IMR-90 (cell line): ENCODE results near the gene NTSR1. TPM values are rescaled to one million over a fixed set of nuclear protein-coding genes. Genes with fewer than 3 reads are reported as not detected.

Experiments
- ATAC-seq: fragments of 200-7000 bp; cut with Tn5 transposase; 2 replicates; pipeline ENCODE4 v1.9.1; 2020; ENCODE audit warnings: low read depth, mild to moderate bottlenecking, moderate library complexity
- BruUV-seq: library from RNA; stranded (reverse); fragments of 400-500 nt; replicated peaks from 2 replicates; lab custom pipeline; 2021; lab: Mats Ljungman, UMichigan
- CTCF ChIA-PET: fragments of 300-600 bp; formaldehyde crosslinking; extraction: SDS; loops from one replicate; lab custom pipeline; 2021; ENCODE audit warnings: antibody characterized with exemption; lab: Yijun Ruan, JAX
- POLR2A ChIA-PET: fragments of 300-600 bp; sonication (Branson Sonifier 250); formaldehyde crosslinking; loops from one replicate; lab custom pipeline; 2022; ENCODE audit warnings: antibody characterized with exemption; ENCODE audit not compliant: unreplicated experiment; lab: Charles Lee
- DNase-seq: peaks from one replicate; pipeline ENCODE4 v3.0.0; 2013
- H2AFZ ChIP-seq: replicated peaks from 2 replicates; pipeline ENCODE3; 2013; ENCODE audit warnings: low read length, mild to moderate bottlenecking; ENCODE audit not compliant: poor library complexity
- H2AK5ac ChIP-seq: 2 replicates; pipeline ENCODE4 v1.6.1; 2013; ENCODE audit warnings: low read depth, low read length, inconsistent platforms
- H2AK9ac ChIP-seq: replicated peaks from 2 replicates; pipeline ENCODE3; 2013; ENCODE audit warnings: mild to moderate bottlenecking, low read depth, low read length, moderate library complexity; ENCODE audit not compliant: poor library complexity
- H2BK120ac ChIP-seq: 2 replicates; pipeline ENCODE4 v1.6.1; 2013; ENCODE audit warnings: low read depth, low read length, inconsistent platforms
- H2BK15ac ChIP-seq: 3 replicates; pipeline ENCODE4 v1.6.1; 2013; ENCODE audit warnings: low read depth, low read length, inconsistent platforms
- H2BK20ac ChIP-seq: 2 replicates; pipeline ENCODE4 v1.6.1; 2013; ENCODE audit warnings: low read depth, mild to moderate bottlenecking, inconsistent platforms, low read length, moderate library complexity
- H2BK5ac ChIP-seq: 2 replicates; pipeline ENCODE4 v1.6.1; 2013; ENCODE audit warnings: mild to moderate bottlenecking, low read depth, low read length, inconsistent platforms; ENCODE audit not compliant: poor library complexity, severe bottlenecking
- H3K14ac ChIP-seq: replicated peaks from 2 replicates; pipeline ENCODE4 v1.6.1; 2013; ENCODE audit warnings: low read depth, low read length, inconsistent platforms
- H3K18ac ChIP-seq: 2 replicates; pipeline ENCODE4 v1.6.1; 2013; ENCODE audit warnings: low read depth, low read length, control low read depth
- H3K23ac ChIP-seq: 2 replicates; pipeline ENCODE4 v1.6.1; 2013; ENCODE audit warnings: low read depth, low read length, inconsistent platforms
- H3K27ac ChIP-seq: 2 replicates; pipeline ENCODE4 v1.5.1; 2013; ENCODE audit warnings: mild to moderate bottlenecking, control low read depth, low read length; ENCODE audit not compliant: insufficient read depth
- H3K27me3 ChIP-seq: 2 replicates; pipeline ENCODE4 v1.6.1; 2013; ENCODE audit warnings: low read length; ENCODE audit not compliant: control insufficient read depth, insufficient read depth
- H3K36me3 ChIP-seq: 2 replicates; pipeline ENCODE4 v1.6.1; 2013; ENCODE audit warnings: low read length, mixed read lengths; ENCODE audit not compliant: control insufficient read depth, insufficient read depth
- H3K4ac ChIP-seq: 2 replicates; pipeline ENCODE4 v1.6.1; 2013; ENCODE audit warnings: low read depth, low read length, inconsistent platforms
- H3K4me1 ChIP-seq: 2 replicates; pipeline ENCODE4 v1.6.1; 2013; ENCODE audit warnings: low read length, mixed read lengths; ENCODE audit not compliant: control insufficient read depth, insufficient read depth
- H3K4me2 ChIP-seq: 2 replicates; pipeline ENCODE4 v1.6.1; 2013; ENCODE audit warnings: low read depth, mild to moderate bottlenecking, control low read depth, low read length, moderate library complexity
- H3K4me3 ChIP-seq: 2 replicates; pipeline ENCODE4 v1.5.1; 2013; ENCODE audit warnings: low read depth, mild to moderate bottlenecking, control low read depth, low read length, moderate library complexity; ENCODE audit not compliant: insufficient read depth
- H3K56ac ChIP-seq: 2 replicates; pipeline ENCODE4 v1.6.1; 2013; ENCODE audit warnings: low read length, inconsistent platforms; ENCODE audit not compliant: insufficient read depth; ENCODE audit errors: extremely low read depth
- H3K79me1 ChIP-seq, 2 experiments: 2 replicates each; pipeline ENCODE4 v1.6.1; 2013; ENCODE audit warnings: low read length in 2 of 2, inconsistent platforms in 1 of 2, low read depth in 1 of 2
- H3K9ac ChIP-seq: 2 replicates; pipeline ENCODE4 v1.6.1; 2013; ENCODE audit warnings: low read depth, low read length, control low read depth
- H3K9me1 ChIP-seq: 2 replicates; pipeline ENCODE4 v1.6.1; 2013; ENCODE audit warnings: low read length, inconsistent platforms; ENCODE audit not compliant: insufficient read depth
- H3K9me3 ChIP-seq: 2 replicates; pipeline ENCODE4 v1.6.1; 2013; ENCODE audit warnings: low read length; ENCODE audit not compliant: control insufficient read depth, insufficient read depth
- H4K20me1 ChIP-seq: 2 replicates; pipeline ENCODE4 v1.6.1; 2013; ENCODE audit warnings: low read length, inconsistent platforms; ENCODE audit not compliant: insufficient read depth
- H4K5ac ChIP-seq: 2 replicates; pipeline ENCODE4 v1.6.1; 2013; ENCODE audit warnings: mild to moderate bottlenecking, low read depth, low read length, control low read depth
- H4K8ac ChIP-seq, 2 experiments: 2 replicates each; pipeline ENCODE4 v1.6.1; 2013; ENCODE audit warnings: low read depth in 2 of 2, low read length in 2 of 2, control low read depth in 1 of 2, inconsistent platforms in 1 of 2
- H4K91ac ChIP-seq: 2 replicates; pipeline ENCODE4 v1.6.1; 2013; ENCODE audit warnings: low read depth, low read length, inconsistent platforms; ENCODE audit not compliant: insufficient read depth
- BHLHE40 ChIP-seq: fragments of 150-350 bp; IDR thresholded peaks from 2 replicates; pipeline ENCODE4 v1.6.1; 2016; ENCODE audit warnings: mild to moderate bottlenecking, low read depth, low read length
- CEBPB ChIP-seq: IDR thresholded peaks from 2 replicates; pipeline ENCODE4 v1.6.1; 2012; ENCODE audit warnings: low read depth, low read length, improper control_type of control experiment
- FOS ChIP-seq: fragments of 150-350 bp; IDR thresholded peaks from 2 replicates; pipeline ENCODE4 v1.6.1; 2016; ENCODE audit warnings: low read depth, low read length
- MAFK ChIP-seq: IDR thresholded peaks from 2 replicates; pipeline ENCODE4 v1.6.1; 2012; ENCODE audit warnings: low read depth, low read length, improper control_type of control experiment
- MAZ ChIP-seq: IDR thresholded peaks from 2 replicates; pipeline ENCODE4 v1.6.1; 2012; ENCODE audit warnings: low read depth, mild to moderate bottlenecking, low read length, improper control_type of control experiment, moderate library complexity, borderline replicate concordance
- MXI1 ChIP-seq: IDR thresholded peaks from 2 replicates; pipeline ENCODE4 v1.6.1; 2012; ENCODE audit warnings: low read depth, mild to moderate bottlenecking, low read length, moderate library complexity, borderline replicate concordance
- NFE2L2 ChIP-seq: fragments of 150-350 bp; IDR thresholded peaks from 2 replicates; pipeline ENCODE4 v1.6.1; 2016; ENCODE audit warnings: low read depth, mild to moderate bottlenecking, low read length
- RAD21 ChIP-seq: IDR thresholded peaks from 2 replicates; pipeline ENCODE4 v1.6.1; 2012; ENCODE audit warnings: low read length, improper control_type of control experiment
- RCOR1 ChIP-seq: IDR thresholded peaks from 2 replicates; pipeline ENCODE4 v1.6.1; 2012; ENCODE audit warnings: mild to moderate bottlenecking, low read length, improper control_type of control experiment; ENCODE audit not compliant: insufficient replicate concordance
- RFX5 ChIP-seq: IDR thresholded peaks from 2 replicates; pipeline ENCODE4 v1.8.0; 2012; ENCODE audit warnings: low read depth, mild to moderate bottlenecking, low read length, moderate library complexity
- SMC3 ChIP-seq: fragments of 150-350 bp; IDR thresholded peaks from 2 replicates; pipeline ENCODE4 v1.6.1; 2016; ENCODE audit warnings: low read depth, mild to moderate bottlenecking, antibody characterized with exemption, low read length, moderate library complexity
- WGBS, 2 experiments: methylation state at CpG; one replicate each; pipeline versions ENCODE4 v1.1.5 to v1.1.7; 2013; ENCODE audit warnings: missing lambda C conversion rate in 2 of 2; ENCODE audit not compliant: insufficient read length in 1 of 2; ENCODE audit errors: extremely low coverage in 2 of 2; 5-methylcytosine and 5-hydroxymethylcytosine counted together
- dilution Hi-C: fragments of 300-500 bp; cut with HindIII; formaldehyde crosslinking; loops from one replicate; pipeline ENCODE4 v1.14.3; 2018; ENCODE audit warnings: low sequenced_read_pairs; ENCODE audit not compliant: unreplicated experiment
- in situ Hi-C: fragments of 300-500 bp; cut with MboI; formaldehyde crosslinking; loops from 3 replicates; pipeline ENCODE4 v1.14.3; 2019; ENCODE audit warnings: low sequenced_read_pairs, inconsistent platforms, mixed read lengths
- intact Hi-C: fragments of 100-400 bp; cut with micrococcal nuclease; formaldehyde crosslinking; loops from 2 replicates; pipeline ENCODE4 v1.10.0; 2022
- polyA plus RNA-seq, 3 experiments: library from polyadenylated mRNA; depleted of rRNA; stranded (reverse); fragments of >200 nt; gene quantifications; 2 replicates each; pipeline ENCODE4 v1.2.3, GENCODE V29; 2012; ENCODE audit warnings: low replicate concordance in 1 of 3
- total RNA-seq: library from RNA; depleted of rRNA; stranded (reverse); fragments of >200 nt; gene quantifications from 2 replicates; pipeline ENCODE4 v1.2.3, GENCODE V29; 2012
- TF ChIP-seq, protein P1 (sequence below): conservative IDR thresholded peaks from 2 replicates; pipeline ENCODE4 v1.5.1; 2012; ENCODE audit warnings: mild to moderate bottlenecking, low read depth, low read length, improper control_type of control experiment

Gene NTSR1
- total and polyA plus RNA-seq, 2 of the 4 experiments (the other 2 are of a cell fraction): 0.54 to 1.8 TPM

DNA sequence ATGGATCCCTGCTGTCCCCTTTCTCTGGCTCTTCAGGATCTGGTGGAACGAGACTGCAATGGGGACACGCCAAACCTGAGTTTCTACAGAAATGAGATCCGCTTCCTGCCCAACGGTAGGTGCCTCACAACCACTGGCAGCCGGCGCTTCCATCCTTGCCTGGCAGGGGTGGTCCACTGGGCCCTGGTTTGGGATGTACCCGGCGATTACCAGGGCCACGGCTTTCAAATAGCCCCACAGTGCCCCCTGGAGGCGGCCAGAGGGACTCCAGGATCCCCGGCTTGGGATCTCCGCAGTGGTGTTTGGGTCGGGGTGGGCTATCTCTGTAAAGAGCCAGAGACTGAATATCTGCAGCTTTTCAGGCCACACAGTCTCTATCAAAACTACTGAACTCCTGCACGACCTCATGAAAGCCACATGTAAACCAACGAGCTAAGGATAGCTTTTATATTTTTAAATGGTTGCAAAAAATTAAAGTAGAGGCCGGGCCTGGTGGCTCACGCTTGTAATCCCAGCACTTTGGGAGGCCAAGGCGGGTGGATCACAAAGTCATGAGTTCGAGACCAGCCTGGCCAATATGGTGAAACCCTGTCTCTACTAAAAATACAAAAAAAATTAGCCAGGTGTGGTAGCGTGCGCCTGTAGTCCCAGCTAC, 99.7 kb downstream of the NTSR1 start:
- in situ Hi-C loops: no loop called here
- POLR2A ChIA-PET: interaction anchor here (0.6 kb wide), 1 partner anchor 453 kb away, joined by 8 read pairs; no protein-coding TSS in a partner anchor
- peaks cover 19 to 45% of the 10 kb centered on the region in 2 experiments for H3K79me1 ChIP-seq

More for the DNA sequence above, 99.7 kb downstream of the NTSR1 start:
- Histone ChIP-seq H3K36me3 (peaks cover 44% of the 10 kb centered on the region), H3K4me3 (no peak overlapping the region), H4K8ac (no peak overlapping the region), H3K56ac (no peak overlapping the region), H2AK9ac (no peak overlapping the region), H2AFZ (no peak overlapping the region), H3K18ac (no peak overlapping the region), H2BK15ac (no peak overlapping the region), H2BK5ac (no peak overlapping the region), H4K91ac (no peak overlapping the region), H3K27ac (no peak overlapping the region), H4K20me1 (peaks cover 50% of the 10 kb centered on the region), H2BK120ac (no peak overlapping the region), H3K9ac (no peak overlapping the region), H3K4me2 (no peak overlapping the region), H3K9me3 (no peaks in the 10 kb centered on the region), H3K4me1 (peaks cover 10% of the 10 kb centered on the region), H3K14ac (no peak overlapping the region), H4K5ac (no peak overlapping the region), H2BK20ac (no peak overlapping the region), H2AK5ac (no peak overlapping the region), H3K9me1 (no peaks in the 10 kb centered on the region), H3K4ac (no peak overlapping the region), H3K27me3 (no peaks in the 10 kb centered on the region), H3K23ac (no peak overlapping the region)
- no TSS peak for BruUV-seq
- ATAC-seq (peak; percentile 64), DNase-seq (peak; percentile 48)
- intact Hi-C loops (loop anchor here (1.0 to 5.0 kb wide), 2 partner anchors 140 to 199 kb away; partner anchors contain the start of gene BHLHE23), dilution Hi-C loops (no loop called here)
- 37% methylated on average over 6 of the region's 21 CpGs; no CpG with 5 or more reads in 1 of the 2 experiments for WGBS, 2 experiments
- TF ChIP-seq, protein P1, sequence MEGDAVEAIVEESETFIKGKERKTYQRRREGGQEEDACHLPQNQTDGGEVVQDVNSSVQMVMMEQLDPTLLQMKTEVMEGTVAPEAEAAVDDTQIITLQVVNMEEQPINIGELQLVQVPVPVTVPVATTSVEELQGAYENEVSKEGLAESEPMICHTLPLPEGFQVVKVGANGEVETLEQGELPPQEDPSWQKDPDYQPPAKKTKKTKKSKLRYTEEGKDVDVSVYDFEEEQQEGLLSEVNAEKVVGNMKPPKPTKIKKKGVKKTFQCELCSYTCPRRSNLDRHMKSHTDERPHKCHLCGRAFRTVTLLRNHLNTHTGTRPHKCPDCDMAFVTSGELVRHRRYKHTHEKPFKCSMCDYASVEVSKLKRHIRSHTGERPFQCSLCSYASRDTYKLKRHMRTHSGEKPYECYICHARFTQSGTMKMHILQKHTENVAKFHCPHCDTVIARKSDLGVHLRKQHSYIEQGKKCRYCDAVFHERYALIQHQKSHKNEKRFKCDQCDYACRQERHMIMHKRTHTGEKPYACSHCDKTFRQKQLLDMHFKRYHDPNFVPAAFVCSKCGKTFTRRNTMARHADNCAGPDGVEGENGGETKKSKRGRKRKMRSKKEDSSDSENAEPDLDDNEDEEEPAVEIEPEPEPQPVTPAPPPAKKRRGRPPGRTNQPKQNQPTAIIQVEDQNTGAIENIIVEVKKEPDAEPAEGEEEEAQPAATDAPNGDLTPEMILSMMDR: peak; percentile 81
- TF ChIP-seq MXI1 (no peak), CEBPB (no peak), MAZ (no peak), SMC3 (peak; percentile 74), MAFK (no peak), FOS (no peak), RFX5 (no peak), BHLHE40 (no peak), NFE2L2 (no peak), RAD21 (peak; percentile 77), RCOR1 (no peak)
- CTCF ChIA-PET: no interaction called here
